HEK293 (cell line): ENCODE measurements around the gene ZBTB39.

Source experiments
- ZBTB1 ChIP-seq: fragments of 450-650 bp; formaldehyde crosslinking; IDR thresholded peaks from 2 replicates; pipeline ENCODE4 v1.5.1; 2016; ENCODE audit warnings: missing biosample characterization, missing genetic modification characterization
- ZNF391 ChIP-seq: fragments of 450-650 bp; formaldehyde crosslinking; IDR thresholded peaks from 2 replicates; pipeline ENCODE4 v1.5.1; 2016; ENCODE audit warnings: low read depth, missing biosample characterization, missing genetic modification characterization, borderline replicate concordance
- ZNF777 ChIP-seq: fragments of 450-650 bp; formaldehyde crosslinking; IDR thresholded peaks from 2 replicates; pipeline ENCODE4 v1.5.1; 2017; ENCODE audit warnings: missing biosample characterization, missing genetic modification characterization, borderline replicate concordance
- TF ChIP-seq, protein P1 (sequence below): fragments of 450-650 bp; formaldehyde crosslinking; IDR thresholded peaks from 2 replicates; pipeline ENCODE4 v1.5.1; 2016; ENCODE audit warnings: missing biosample characterization, missing genetic modification characterization
- TF ChIP-seq, protein P2 (sequence below): IDR thresholded peaks from 2 replicates; pipeline ENCODE4 v1.6.1; 2011; ENCODE audit warnings: mild to moderate bottlenecking, low read depth, low read length, borderline replicate concordance
- TF ChIP-seq, protein P3 (sequence below): fragments of 450-650 bp; IDR thresholded peaks from 2 replicates; pipeline ENCODE4 v1.5.1; 2018; ENCODE audit warnings: missing biosample characterization, mild to moderate bottlenecking, missing genetic modification characterization

DNA sequence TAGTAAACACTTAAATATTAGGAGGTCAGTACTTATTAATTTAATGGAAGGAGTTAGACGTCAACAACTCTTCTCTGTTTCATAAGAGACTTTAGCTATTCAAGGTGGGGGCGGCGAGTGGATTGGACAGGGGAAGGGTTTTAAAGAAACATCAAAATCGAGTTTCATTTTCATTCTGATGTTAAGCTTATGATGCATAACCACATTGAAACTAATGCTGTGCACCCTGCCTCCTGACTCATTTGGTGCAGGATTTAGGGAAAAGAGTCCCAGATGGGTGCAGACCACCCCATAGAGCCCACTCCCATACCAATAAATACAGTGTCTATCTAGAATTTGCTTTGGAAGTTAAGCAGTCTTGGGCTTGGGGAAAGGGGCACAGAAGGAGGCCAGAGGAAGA is 7.4 kb downstream of the ZBTB39 start:
- TF ChIP-seq ZBTB1 (no peak), ZNF391 (tag by site-specific recombination) (no peak), ZNF777 (tag by site-specific recombination) (no peak)
- TF ChIP-seq, protein P1, sequence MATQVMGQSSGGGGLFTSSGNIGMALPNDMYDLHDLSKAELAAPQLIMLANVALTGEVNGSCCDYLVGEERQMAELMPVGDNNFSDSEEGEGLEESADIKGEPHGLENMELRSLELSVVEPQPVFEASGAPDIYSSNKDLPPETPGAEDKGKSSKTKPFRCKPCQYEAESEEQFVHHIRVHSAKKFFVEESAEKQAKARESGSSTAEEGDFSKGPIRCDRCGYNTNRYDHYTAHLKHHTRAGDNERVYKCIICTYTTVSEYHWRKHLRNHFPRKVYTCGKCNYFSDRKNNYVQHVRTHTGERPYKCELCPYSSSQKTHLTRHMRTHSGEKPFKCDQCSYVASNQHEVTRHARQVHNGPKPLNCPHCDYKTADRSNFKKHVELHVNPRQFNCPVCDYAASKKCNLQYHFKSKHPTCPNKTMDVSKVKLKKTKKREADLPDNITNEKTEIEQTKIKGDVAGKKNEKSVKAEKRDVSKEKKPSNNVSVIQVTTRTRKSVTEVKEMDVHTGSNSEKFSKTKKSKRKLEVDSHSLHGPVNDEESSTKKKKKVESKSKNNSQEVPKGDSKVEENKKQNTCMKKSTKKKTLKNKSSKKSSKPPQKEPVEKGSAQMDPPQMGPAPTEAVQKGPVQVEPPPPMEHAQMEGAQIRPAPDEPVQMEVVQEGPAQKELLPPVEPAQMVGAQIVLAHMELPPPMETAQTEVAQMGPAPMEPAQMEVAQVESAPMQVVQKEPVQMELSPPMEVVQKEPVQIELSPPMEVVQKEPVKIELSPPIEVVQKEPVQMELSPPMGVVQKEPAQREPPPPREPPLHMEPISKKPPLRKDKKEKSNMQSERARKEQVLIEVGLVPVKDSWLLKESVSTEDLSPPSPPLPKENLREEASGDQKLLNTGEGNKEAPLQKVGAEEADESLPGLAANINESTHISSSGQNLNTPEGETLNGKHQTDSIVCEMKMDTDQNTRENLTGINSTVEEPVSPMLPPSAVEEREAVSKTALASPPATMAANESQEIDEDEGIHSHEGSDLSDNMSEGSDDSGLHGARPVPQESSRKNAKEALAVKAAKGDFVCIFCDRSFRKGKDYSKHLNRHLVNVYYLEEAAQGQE (tag by site-specific recombination) = no peak
- TF ChIP-seq, protein P2, sequence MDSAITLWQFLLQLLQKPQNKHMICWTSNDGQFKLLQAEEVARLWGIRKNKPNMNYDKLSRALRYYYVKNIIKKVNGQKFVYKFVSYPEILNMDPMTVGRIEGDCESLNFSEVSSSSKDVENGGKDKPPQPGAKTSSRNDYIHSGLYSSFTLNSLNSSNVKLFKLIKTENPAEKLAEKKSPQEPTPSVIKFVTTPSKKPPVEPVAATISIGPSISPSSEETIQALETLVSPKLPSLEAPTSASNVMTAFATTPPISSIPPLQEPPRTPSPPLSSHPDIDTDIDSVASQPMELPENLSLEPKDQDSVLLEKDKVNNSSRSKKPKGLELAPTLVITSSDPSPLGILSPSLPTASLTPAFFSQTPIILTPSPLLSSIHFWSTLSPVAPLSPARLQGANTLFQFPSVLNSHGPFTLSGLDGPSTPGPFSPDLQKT = no peak
- TF ChIP-seq, protein P3, sequence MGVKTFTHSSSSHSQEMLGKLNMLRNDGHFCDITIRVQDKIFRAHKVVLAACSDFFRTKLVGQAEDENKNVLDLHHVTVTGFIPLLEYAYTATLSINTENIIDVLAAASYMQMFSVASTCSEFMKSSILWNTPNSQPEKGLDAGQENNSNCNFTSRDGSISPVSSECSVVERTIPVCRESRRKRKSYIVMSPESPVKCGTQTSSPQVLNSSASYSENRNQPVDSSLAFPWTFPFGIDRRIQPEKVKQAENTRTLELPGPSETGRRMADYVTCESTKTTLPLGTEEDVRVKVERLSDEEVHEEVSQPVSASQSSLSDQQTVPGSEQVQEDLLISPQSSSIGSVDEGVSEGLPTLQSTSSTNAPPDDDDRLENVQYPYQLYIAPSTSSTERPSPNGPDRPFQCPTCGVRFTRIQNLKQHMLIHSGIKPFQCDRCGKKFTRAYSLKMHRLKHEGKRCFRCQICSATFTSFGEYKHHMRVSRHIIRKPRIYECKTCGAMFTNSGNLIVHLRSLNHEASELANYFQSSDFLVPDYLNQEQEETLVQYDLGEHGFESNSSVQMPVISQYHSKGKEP (tag by site-specific recombination) = no peak
